Activated T-helper 2 cell treated with anti-CD3 and anti-CD28 coated beads, Interferon-gamma antibody, Interleukin-2, Interleukin-4, amounts not matched to agents 10 μg/mL and 5 μg/mL and 100 μg/mL, durations not matched to agents 14 hours and 24 hours and 36 hours (primary cell): ENCODE measurements around the gene RPS18. TPM values are rescaled to one million over a fixed set of nuclear protein-coding genes. Genes with fewer than 3 reads are reported as not detected.
A peak's percentile ranks its signal among the peaks of the same experiment; 100 is the strongest.

ENCODE experiments used
- DNase-seq: peaks from one replicate; pipeline ENCODE4 v3.0.0; 2021; ENCODE audit warnings: low spot score
- H3K27ac Mint-ChIP-seq: one replicate; pipeline ENCODE4 v1.8.0; 2021; ENCODE audit warnings: mixed read lengths
- H3K27me3 Mint-ChIP-seq: one replicate; pipeline ENCODE4 v1.8.0; 2021; ENCODE audit warnings: low read depth, mixed read lengths
- H3K36me3 Mint-ChIP-seq: one replicate; pipeline ENCODE4 v1.8.0; 2021; ENCODE audit warnings: low read depth, mixed read lengths
- H3K4me1 Mint-ChIP-seq: one replicate; pipeline ENCODE4 v1.8.0; 2021; ENCODE audit warnings: low read depth, mixed read lengths
- H3K4me3 Mint-ChIP-seq: one replicate; pipeline ENCODE4 v1.8.0; 2021; ENCODE audit warnings: low read depth, mild to moderate bottlenecking, moderate library complexity, mixed read lengths
- H3K9me3 Mint-ChIP-seq: one replicate; pipeline ENCODE4 v1.8.0; 2021; ENCODE audit warnings: mixed read lengths
- intact Hi-C: fragments of 100-400 bp; cut with micrococcal nuclease; formaldehyde crosslinking; loops from one replicate; pipeline ENCODE4 v1.15.1; 2023
- total RNA-seq: library from RNA; stranded (reverse); gene quantifications from 2 replicates; pipeline ENCODE4 v1.2.3, GENCODE V29; 2022

The RPS18 gene
- total RNA-seq, 1 donor from 2014 or later: 3,143 TPM

DNA sequence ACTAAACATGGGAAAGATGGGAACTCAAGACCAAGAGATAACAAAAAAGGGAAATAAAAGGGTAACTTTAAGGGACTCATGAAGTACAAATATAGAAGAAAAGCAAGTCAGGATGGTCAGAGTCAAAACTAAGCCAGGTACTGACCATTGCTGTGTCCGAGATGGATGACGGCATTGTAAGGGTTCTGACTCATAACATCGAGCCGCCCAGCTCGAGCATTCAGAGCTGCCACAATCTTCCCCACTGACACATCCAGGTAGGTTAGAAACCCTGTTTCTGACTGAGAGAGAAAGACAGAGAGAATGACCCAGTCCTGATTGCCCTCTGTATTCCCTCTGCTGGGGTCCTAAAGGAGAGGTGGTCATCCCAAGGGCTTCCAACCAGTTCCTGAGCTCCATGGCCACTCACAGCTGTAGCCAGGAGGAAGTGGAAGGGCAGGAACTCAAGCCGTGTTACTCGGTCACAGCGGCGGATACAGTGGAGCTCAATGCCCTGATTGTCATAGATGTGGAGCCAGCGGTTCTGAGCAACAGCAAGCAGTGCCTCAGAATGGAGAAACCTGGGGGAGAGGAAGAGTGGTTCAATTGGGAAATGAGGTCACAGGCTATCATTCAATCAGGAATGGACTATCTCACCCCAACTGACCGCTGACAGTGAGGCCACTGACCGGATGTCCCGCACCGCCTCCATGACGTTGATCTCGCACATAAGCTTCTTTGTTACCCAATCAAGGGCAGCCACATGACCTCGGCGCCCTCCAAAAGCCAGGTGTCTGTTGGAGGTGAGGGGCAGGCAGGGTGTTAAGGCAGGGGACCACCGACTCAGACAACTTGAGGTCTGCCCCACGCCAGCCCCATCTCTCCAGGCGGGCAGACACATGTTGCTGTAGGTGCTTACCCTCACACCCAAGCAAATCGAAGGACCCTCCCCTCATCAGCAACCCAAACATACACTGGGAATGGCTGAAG lies 15.4 kb downstream of the RPS18 start:
- Mint-ChIP-seq H3K9me3 (no peaks in the 10 kb centered on the region), H3K36me3 (peaks cover 57% of the 10 kb centered on the region), H3K4me3 (peak overlapping the region; percentile 98), H3K27me3 (no peaks in the 10 kb centered on the region), H3K27ac (no peak overlapping the region), H3K4me1 (peaks cover 25% of the 10 kb centered on the region)
- intact Hi-C loops: no loop called here
- DNase-seq: no peak

DNA sequence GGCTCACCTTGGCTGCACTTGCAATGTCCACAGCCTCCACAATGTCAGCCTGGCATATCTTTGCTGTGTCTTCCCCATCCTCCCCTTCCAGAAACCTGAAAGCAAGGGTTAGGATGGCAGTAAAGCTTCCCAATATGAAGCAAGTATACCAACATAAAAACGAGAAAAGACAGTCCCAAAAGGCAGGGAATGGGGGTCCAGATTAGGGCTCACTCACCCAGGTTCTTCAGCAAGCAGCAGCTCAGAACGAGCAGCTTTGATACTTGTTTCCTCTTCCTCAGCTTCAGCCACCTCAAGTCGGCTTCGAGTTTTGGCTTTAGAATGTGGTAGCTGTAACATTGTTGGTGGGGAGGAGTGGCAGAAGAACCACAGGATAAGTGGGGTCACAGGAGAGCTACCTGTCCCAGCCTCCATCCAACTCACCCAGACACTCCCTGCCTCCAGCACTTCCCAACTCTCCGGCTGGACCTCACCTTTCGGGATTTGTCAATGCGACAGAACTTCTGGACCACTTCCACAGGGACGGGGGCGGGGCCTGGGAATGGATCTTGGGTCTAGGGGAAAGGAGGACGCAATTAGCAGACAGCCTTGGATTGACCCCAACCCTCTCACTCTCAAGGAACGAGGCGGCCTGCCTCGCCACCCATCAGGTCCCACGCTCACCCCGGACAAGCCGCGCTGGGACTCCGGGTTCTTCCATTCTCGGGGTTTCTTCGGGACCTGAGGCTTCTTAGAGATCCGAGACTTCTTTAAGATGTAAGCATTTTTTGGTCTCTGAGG lies 16.5 kb downstream of the RPS18 start:
- H3K9me3 Mint-ChIP-seq: no peaks in the 10 kb centered on the region

GRCh38 chr6:33288921-33289783 lies 17.3 kb downstream of the RPS18 start, which contains the start of the genes PFDN6 and WDR46:
Gene PFDN6 (plus strand): TSS chr6:33289601. CDS start chr6:33289857, 256 bp downstream.
Gene WDR46 (minus strand): TSS chr6:33289239. CDS start chr6:33289170, 69 bp downstream.
- H3K36me3 Mint-ChIP-seq: peaks cover 55% of the 10 kb centered on the region
- intact Hi-C loops: loop anchor here (1.0 kb wide), 3 partner anchors 10 to 18 kb away; partner anchors contain the start of genes B3GALT4 and VPS52

More for the DNA sequence above, 16.5 kb downstream of the RPS18 start:
- Mint-ChIP-seq H3K36me3 (peaks cover 53% of the 10 kb centered on the region), H3K4me3 (peak overlapping the region; percentile 98), H3K27ac (peak overlapping the region; percentile 20), H3K27me3 (no peaks in the 10 kb centered on the region), H3K4me1 (peaks cover 25% of the 10 kb centered on the region)
- intact Hi-C loops: no loop called here
- no peak for DNase-seq

DNA sequence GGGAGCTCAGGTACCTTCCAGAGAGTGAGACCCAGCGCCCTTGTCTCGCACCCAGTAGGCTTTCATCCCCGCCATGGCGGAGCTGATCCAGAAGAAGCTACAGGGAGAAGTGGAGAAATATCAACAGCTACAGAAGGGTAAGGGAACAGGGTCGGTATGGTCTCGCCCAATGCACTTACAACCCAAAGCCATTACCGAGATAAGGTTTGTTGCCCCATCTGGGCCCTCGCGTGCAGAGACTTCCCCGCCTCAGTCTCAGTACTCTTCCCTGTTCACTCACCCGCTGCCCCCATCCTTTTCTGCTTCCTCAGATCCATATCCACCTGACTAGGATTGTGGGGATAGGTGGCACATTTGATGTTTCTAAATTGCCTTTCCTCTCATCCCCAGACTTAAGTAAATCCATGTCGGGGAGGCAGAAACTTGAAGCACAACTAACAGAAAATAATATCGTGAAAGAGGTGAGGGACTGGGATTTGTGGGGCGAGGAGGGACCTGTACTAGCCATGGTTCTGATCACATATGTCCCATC lies 18.0 kb downstream of the RPS18 start:
- DNase-seq: no peak
- Mint-ChIP-seq H3K36me3 (peaks cover 52% of the 10 kb centered on the region), H3K27ac (peak overlapping the region; percentile 88), H3K9me3 (no peaks in the 10 kb centered on the region), H3K4me1 (peaks cover 25% of the 10 kb centered on the region), H3K27me3 (no peaks in the 10 kb centered on the region), H3K4me3 (peak overlapping the region; percentile 98)
- intact Hi-C loops: loop anchor here (1.0 kb wide), 3 partner anchors 9 to 19 kb away; partner anchors contain the start of genes B3GALT4 and VPS52

More at GRCh38 chr6:33288921-33289783, 17.3 kb downstream of the RPS18 start, which contains the start of the genes PFDN6 and WDR46:
- Mint-ChIP-seq H3K4me1 (peaks cover 25% of the 10 kb centered on the region), H3K4me3 (peak within 1 kb of the TSS; percentile 98), H3K9me3 (no peaks in the 10 kb centered on the region), H3K27me3 (no peaks in the 10 kb centered on the region), H3K27ac (peak within 1 kb of the TSS; percentile 88)
- DNase-seq: peak; percentile 83

DNA sequence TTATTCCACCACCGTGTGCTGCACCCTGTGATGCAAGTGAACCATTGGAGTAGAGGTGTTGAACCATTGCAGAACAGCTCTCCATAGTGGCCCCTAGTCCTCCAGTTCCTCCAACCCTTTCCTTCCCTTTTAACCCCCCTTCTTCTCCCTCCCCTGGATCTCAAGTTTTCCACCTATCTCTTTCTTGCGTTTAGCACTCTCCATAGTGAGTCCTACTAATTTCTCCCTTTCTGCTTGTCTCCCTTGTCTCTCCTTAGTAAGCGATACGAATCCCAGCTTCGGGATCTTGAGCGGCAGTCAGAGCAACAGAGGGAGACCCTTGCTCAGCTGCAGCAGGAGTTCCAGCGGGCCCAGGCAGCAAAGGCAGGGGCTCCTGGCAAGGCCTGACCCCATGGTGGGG lies 18.6 kb downstream of the RPS18 start:
- peaks cover 25% of the 10 kb centered on the region for H3K4me1 Mint-ChIP-seq
- no peaks in the 10 kb centered on the region for H3K9me3 Mint-ChIP-seq
- DNase-seq: no peak
- H3K27me3 Mint-ChIP-seq: no peaks in the 10 kb centered on the region
- peaks cover 53% of the 10 kb centered on the region for H3K36me3 Mint-ChIP-seq
- peak overlapping the region; percentile 2 for H3K27ac Mint-ChIP-seq
- H3K4me3 Mint-ChIP-seq: peak overlapping the region; percentile 98
- intact Hi-C loops: no loop called here

GRCh38 chr6:33292996-33293682 lies 21.3 kb downstream of the RPS18 start:
- Mint-ChIP-seq H3K4me3 (no peak overlapping the region), H3K36me3 (peaks cover 43% of the 10 kb centered on the region), H3K4me1 (peaks cover 16% of the 10 kb centered on the region), H3K9me3 (no peaks in the 10 kb centered on the region), H3K27me3 (no peaks in the 10 kb centered on the region), H3K27ac (no peak overlapping the region)
- DNase-seq: no peak
- intact Hi-C loops: no loop called here

- Mint-ChIP-seq H3K4me1 (peaks cover 16% of the 10 kb centered on the region), H3K27me3 (no peaks in the 10 kb centered on the region), H3K4me3 (no peak overlapping the region), H3K36me3 (peaks cover 40% of the 10 kb centered on the region), H3K27ac (no peak overlapping the region), H3K9me3 (no peaks in the 10 kb centered on the region)
- no peak for DNase-seq
- intact Hi-C loops: no loop called here
Observed at GRCh38 chr6:33294086-33294823, 22.4 kb downstream of the RPS18 start.

- H3K9me3 Mint-ChIP-seq: no peaks in the 10 kb centered on the region
- no peak overlapping the region for H3K4me3 Mint-ChIP-seq
- H3K27me3 Mint-ChIP-seq: no peaks in the 10 kb centered on the region
- peaks cover 19% of the 10 kb centered on the region for H3K4me1 Mint-ChIP-seq
- intact Hi-C loops: loop anchor here (5.0 kb wide), 2 partner anchors 97 to 122 kb away; partner anchors contain the start of genes CUTA and KIFC1
- no peak overlapping the region for H3K27ac Mint-ChIP-seq
- no peak for DNase-seq
- H3K36me3 Mint-ChIP-seq: peaks cover 47% of the 10 kb centered on the region
Observed at GRCh38 chr6:33295621-33296369, 23.9 kb downstream of the RPS18 start.

GRCh38 chr6:33296797-33297405 lies 25.0 kb downstream of the RPS18 start:
- Mint-ChIP-seq H3K36me3 (peaks cover 50% of the 10 kb centered on the region), H3K4me3 (peak overlapping the region; percentile 47), H3K27me3 (no peaks in the 10 kb centered on the region), H3K9me3 (no peaks in the 10 kb centered on the region), H3K4me1 (peaks cover 18% of the 10 kb centered on the region), H3K27ac (no peak overlapping the region)
- intact Hi-C loops: loop anchor here (5.0 kb wide), 2 partner anchors 95 to 120 kb away; partner anchors contain the start of genes CUTA and KIFC1
- DNase-seq: no peak

GRCh38 chr6:33297406-33297955 lies 25.6 kb downstream of the RPS18 start:
- Mint-ChIP-seq H3K27ac (no peak overlapping the region), H3K4me3 (peak overlapping the region; percentile 47), H3K4me1 (peaks cover 18% of the 10 kb centered on the region), H3K27me3 (no peaks in the 10 kb centered on the region), H3K9me3 (no peaks in the 10 kb centered on the region), H3K36me3 (peaks cover 51% of the 10 kb centered on the region)
- intact Hi-C loops: loop anchor here (5.0 kb wide), 2 partner anchors 95 to 120 kb away; partner anchors contain the start of genes CUTA and KIFC1
- no peak for DNase-seq
